ENCODE measurements around the gene SELENOK. TPM values are rescaled to one million over a fixed set of nuclear protein-coding genes. Genes with fewer than 3 reads are reported as not detected.
"Not testable (repeated sequence)": the region's sequence is repeated elsewhere in the genome, so short reads cannot be mapped to it uniquely, and the experiment has no call there.

Gene SELENOK
- polyA plus RNA-seq (ENCODE audit: insufficient read length) = 41.8 TPM

- DNase-seq (ENCODE audit: low read depth) = peak; percentile 98
These were observed at the start of gene SELENOK for GRCh38 chr3:53891497-53892285. TSS of gene SELENOK (minus strand) at chr3:53891859.

DNA sequence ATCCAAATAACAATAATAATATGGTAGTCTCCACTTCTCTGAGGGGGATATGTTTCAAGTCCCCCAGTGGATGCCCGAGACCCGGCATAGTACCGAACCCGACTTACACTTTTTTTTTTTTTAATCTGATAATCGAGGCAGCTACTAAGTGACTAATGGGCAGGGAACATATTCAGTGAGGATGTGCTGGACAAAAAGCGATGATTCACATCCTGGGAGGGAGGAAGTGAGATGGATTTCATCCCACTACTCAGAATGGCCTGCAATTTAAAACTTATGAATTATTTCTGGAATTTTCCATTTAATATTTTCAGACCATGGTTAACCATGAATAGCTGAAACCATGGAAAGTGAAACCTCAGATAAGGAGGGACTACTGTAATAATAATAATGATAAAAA, 49.5 kb upstream of the SELENOK start:
- no peak for DNase-seq (ENCODE audit: low read depth)

DNA sequence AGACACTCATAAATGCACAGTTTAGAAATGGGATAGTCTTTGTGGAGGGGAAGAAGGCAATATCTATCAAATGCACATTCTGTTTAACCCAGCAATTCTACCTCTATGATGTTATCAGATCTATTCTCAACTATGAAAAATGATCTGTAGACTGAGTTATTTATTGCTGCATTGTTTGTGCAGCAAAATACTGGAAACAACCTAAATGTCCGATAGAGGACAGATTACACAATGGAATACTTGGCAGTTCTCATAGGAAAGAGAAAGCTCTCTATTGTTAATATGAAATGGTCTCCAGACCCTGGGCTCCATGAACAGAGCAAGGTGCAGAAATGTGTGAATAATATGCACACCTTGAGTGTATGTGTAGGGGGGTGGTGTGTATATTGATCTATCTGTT, 49.0 kb upstream of the SELENOK start:
- DNase-seq (ENCODE audit: low read depth) = no peak

DNA sequence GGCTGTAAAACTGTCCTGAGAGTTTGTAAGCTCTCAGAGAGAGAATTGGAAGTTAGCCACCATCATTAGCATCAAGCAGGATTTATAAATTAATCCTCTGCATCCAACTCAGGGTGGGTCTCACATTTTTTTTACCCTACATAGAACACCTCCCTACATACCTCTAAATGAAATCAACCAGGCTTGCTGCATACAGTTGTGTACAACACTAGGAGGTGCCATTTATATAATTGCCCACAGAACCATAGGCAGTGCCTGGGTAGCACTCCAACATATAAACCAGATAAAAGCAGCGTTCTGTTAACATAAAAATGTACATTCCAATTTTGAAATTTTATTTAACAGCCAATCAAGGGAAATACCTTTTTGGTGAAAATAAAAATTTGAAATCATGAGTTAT, 48.2 kb upstream of the SELENOK start:
- no peak for DNase-seq (ENCODE audit: low read depth)

DNA sequence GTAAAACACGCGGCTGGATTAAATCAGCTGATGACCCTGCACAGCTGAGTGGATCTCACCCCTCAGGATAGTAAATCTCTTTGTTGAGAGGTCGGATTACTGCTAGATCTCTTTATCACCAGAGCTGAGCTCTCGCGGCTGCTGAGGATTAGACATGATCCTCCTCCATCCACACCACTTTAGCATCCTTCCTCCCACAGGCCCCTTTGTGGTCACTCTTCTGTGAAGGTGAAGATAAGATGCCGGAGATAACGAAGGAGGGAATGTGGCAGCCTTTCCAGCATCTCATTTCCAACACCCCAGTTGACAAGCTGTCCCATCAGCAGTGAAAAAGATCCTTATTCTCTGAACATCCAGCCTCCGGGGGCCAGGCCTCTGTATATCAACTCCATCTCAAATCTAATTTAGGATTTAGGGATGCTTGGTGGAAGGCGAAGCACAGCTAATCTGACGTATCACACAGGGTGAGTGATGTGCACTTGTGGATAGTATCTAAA, 47.5 kb upstream of the SELENOK start:
- no peak for DNase-seq (ENCODE audit: low read depth)

DNA sequence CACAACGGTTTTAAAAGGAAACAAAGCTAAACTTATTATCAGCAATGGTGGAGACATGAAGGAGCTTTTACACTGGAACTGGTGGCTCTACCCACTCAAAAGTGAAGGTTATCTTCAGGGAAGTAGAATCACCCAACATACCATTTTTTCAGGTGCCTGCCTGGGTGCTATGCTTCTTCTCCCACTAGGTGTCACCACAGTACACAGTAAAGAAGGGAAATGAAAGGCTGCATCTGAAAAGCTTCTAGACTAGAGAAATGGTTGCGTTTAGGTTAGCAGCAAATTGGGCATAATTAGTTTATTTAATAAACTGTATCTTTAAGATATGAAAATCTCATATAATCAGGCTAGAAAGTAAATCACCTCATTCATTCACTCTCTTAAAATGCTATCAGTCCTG, 47.0 kb upstream of the SELENOK start:
- peak; percentile 19 for DNase-seq (ENCODE audit: low read depth)

GRCh38 chr3:53936347-53936746, 44.7 kb upstream of the SELENOK start:
- DNase-seq (ENCODE audit: low read depth) = no peak

GRCh38 chr3:53935283-53935901, 43.7 kb upstream of the SELENOK start:
- no peak for DNase-seq (ENCODE audit: low read depth)

GRCh38 chr3:53927208-53927872, 35.7 kb upstream of the SELENOK start:
- DNase-seq (ENCODE audit: low read depth) = not testable (repeated sequence)

DNA sequence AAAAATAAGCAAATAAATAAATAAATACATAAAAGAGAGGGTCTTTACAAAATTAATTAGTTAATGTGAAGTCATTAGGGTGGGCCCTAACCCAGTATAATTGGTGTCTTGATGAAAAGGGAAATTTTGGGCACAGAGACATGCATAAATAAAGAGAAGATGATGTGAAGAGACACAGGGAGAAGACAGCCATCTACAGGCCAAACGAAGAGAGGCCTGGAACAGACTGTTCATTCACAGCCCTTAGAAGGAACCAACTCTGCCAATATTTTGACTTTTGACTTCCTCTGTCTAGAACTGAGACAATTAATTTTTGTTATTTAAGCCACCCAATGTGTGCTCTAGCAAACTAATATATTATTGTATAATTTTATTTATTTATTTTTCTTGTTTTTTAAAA, 29.6 kb upstream of the SELENOK start:
- no peak for DNase-seq (ENCODE audit: low read depth)

DNA sequence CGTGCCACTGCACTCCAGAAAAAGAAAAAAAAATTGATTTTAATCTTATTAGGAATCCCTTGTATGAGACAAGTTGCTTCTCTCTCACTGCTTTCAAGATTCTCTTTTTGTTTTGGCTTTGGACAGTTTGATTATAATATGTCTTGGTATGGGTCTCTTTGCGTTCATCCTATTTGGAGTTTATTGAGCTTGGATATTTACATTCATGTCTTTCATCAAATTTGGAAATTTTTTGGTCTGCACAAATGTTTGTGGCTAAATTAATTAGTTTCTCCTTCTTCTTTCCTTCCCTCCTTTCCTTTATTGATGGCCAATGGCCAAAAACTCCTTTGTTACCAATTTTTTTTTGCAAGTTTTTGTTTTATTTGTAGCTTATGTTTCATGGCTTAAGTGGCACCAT, 28.1 kb upstream of the SELENOK start:
- DNase-seq (ENCODE audit: low read depth) = no peak

DNA sequence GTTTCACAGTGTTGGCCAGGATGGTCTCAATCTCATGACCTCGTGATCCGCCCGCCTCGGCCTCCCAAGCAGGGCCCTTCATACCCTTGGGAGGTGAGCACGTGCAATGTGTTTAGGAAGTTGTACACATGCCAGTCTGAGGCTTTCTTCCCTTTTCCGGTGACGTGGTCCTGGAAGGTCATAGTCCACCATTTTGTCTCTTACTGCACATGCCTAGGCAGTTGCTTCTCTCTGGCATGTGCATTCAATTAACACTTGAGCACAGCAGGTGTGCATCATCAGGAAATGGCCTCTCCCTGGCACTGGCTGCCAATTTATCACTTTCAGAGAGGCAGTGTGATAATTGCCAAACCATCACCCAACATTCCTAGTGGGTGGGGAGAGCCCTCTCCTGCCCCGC, 21.7 kb upstream of the SELENOK start:
- DNase-seq (ENCODE audit: low read depth) = no peak

DNA sequence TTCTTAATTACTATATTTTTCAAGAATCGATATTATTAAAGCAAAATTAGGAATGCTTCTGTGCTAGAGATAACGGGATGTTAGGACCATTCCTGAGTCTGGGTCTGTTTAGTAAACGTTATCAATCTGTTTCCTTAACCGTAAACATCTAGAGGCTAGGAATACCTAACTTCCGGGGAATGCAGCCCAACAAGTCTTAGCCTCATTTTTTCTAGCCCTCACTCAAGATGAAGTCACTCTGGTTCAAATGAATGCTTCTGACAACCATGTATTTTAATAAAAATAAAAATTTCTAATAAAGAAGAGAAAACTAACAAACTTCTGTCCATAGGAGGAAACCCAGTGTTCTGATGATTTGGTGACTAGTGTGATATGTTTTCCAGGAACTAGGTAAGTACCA, 11.1 kb upstream of the SELENOK start:
- DNase-seq (ENCODE audit: low read depth) = no peak

GRCh38 chr3:53902067-53902466, 10.4 kb upstream of the SELENOK start:
- DNase-seq (ENCODE audit: low read depth) = no peak

GRCh38 chr3:53900666-53901331, 9.1 kb upstream of the SELENOK start:
- DNase-seq (ENCODE audit: low read depth) = no peak

DNA sequence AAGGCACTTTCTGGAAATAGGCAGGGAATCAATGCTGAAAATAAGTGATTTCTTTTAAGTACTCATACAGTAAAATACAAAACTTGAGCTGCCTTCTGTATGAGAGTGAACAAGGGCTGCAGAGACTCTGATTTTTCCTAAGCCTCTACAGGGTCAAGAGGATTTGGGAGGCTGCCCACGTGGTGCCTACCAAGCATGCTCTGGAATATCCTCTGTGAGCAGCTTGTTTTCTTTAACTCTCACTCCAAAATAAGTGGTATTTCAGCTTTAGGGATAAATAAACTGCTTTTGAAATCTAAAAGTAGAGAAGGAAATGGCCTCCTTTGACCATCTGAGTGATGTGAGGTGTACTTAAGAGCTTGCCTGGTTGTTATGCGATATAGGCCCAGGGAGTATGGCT, 8.1 kb upstream of the SELENOK start:
- DNase-seq (ENCODE audit: low read depth) = no peak

DNA sequence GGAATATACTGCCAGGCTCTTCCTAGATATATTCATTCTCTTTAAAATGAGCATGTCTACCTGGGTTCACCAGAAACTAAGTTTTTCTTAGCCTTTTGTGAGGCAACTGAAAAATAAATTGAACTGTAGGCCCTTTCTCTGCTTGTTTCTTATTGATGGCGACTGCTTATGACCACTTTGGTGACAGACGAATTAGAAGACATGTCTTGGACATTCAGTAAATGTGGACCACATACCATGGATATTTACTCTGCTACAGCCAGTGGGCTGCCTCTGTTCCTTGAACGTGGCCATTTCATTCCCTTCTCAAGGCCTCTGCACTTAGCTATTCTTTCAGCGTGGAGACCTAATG, 603 bp upstream of the SELENOK start:
- DNase-seq (ENCODE audit: low read depth) = no peak

DNA sequence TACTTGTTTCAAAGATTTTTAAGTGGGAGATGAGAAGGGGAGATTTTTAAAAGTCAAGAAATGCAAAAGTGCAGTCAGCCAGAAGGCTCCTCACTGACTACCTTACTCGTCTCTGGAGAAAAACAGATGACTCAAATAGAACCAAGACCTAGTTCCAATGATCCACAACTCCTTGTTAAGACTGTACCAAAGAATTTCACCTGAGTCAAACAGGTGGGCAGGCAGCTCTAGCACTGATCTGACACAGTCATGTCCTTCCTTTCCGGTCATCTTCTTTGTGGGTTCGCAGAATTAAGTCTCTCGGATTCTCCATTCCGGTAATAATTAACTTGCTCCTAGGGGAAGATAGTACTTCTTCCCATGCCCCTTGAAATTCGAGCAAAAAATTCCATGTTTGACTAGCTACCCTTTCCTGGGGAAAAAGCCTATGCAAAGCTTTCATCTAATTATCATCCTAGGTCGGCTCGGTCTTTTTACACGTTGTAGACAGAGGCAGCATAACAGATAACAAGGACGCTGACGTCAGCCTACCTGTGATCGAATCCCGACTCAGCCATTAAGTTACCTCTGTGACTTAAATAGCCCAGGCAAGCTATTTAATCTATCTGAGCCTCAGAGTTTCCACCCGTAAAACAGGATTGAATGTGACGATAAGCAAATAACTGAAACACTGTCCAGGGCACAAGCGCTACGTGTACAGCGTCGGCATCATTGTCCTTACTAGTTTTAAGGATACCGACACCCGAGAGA, 758 bp downstream of the SELENOK start:
- no peak for DNase-seq (ENCODE audit: low read depth)

DNA sequence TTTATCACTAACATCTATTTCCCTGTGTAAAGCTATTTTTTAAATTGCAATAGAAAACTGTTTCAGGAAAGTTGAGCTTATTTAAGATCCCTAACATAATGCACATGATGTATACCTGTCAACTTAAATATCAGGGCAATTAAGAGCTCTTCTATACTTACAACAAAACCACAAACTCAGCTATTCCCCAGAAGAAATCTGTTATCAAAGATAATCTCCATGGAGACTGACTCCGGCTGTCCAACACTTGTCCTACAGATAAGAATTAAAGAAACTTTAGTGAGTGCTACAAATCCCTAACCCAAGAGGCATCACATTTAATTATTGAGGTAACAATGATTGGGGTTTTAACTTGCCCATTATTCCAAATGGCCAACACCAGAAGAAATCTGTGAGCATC, 3.4 kb downstream of the SELENOK start:
- DNase-seq (ENCODE audit: low read depth) = no peak

DNA sequence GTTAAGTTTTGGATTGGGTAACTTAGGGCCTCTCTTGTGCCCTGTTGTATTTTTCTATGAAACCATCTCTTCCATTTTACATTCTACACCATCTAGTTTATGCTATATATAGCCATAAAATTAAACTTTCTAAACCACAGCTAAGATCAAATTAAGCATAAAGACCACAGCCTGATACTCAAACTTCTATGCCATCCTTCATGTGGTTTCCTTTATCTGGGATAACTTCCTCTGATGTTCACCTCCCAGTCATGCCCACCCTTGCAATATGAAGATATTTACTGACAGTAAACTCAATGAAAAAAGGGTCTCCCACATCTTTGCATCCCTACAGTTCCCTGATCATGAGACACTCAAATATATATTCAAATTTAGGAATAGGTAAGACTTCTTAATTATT, 4.2 kb downstream of the SELENOK start:
- DNase-seq (ENCODE audit: low read depth) = no peak

- DNase-seq (ENCODE audit: low read depth) = no peak
These were observed 6.4 kb downstream of the SELENOK start for GRCh38 chr3:53885239-53885638.

DNA sequence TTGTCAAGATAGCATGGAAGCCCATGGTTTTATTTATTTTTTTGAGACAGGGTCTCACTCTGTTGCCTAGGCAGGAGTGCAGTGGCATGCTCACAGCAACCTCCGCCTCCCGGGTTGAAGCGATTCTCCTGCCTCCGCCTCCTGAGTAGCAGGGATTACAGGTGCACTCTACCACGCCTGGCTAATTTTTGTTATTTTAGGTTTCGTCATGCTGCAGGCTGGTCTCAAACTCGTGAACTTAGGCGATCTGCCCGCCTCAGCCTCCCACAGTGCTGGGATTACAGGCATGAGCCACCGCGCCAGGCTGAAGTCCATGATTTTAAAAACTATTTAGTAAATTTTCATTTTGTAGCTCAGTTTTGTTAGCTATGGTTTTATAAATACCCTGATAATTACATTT, 7.0 kb downstream of the SELENOK start:
- no peak for DNase-seq (ENCODE audit: low read depth)
